ENCODE data around the gene MCHR1.

MCHR1 gene

GRCh38 chr22:40671369-40671768, 7.9 kb upstream of the MCHR1 start:
- Histone ChIP-seq H3K18ac (ENCODE audit: low read depth in 1 of 2, low read length in 2 of 2) (no peak overlapping the region), H4K8ac (ENCODE audit: low read length) (no peak overlapping the region), H3K4me1 (ENCODE audit: control insufficient read depth, insufficient read depth, low read depth, low read length) (peaks cover 2% of the 10 kb centered on the region), H3K36me3 (ENCODE audit: control insufficient read depth in 1 of 2, insufficient read depth in 2 of 2, low read depth in 1 of 2, low read length in 2 of 2) (no peaks in the 10 kb centered on the region), H2BK15ac (ENCODE audit: low read depth, poor library complexity, severe bottlenecking) (no peak overlapping the region), H3K9ac (ENCODE audit: low read length) (no peak overlapping the region), H3K4me2 (ENCODE audit: low read length, poor library complexity, severe bottlenecking) (no peak overlapping the region), H2AFZ (ENCODE audit: low read depth, low read length) (no peak overlapping the region), H2BK120ac (ENCODE audit: low read depth, low read length) (no peak overlapping the region), H4K91ac (ENCODE audit: low read length) (no peak overlapping the region), H3K23ac (ENCODE audit: low read length in 2 of 2) (no peak overlapping the region), H2BK12ac (ENCODE audit: low read length in 2 of 2) (no peak overlapping the region), H3K4me3 (ENCODE audit: insufficient read depth in 1 of 2, low read depth in 1 of 2, low read length in 2 of 2) (no peak overlapping the region), H3K14ac (ENCODE audit: low read length in 2 of 2) (no peak overlapping the region), H2AK5ac (ENCODE audit: low read length, severe bottlenecking) (no peak overlapping the region), H3K27me3 (ENCODE audit: control insufficient read depth in 1 of 2, insufficient read depth in 1 of 2, low read length in 2 of 2) (no peaks in the 10 kb centered on the region), H3K79me1 (replicated peaks; ENCODE audit: low read length, poor library complexity, severe bottlenecking) (no peaks in the 10 kb centered on the region), H2BK5ac (ENCODE audit: low read depth, low read length, poor library complexity, severe bottlenecking) (no peak overlapping the region), H3K9me3 (ENCODE audit: control insufficient read depth, low read length) (no peaks in the 10 kb centered on the region), H3K4ac (ENCODE audit: low read depth in 1 of 2, low read length in 2 of 2) (no peak overlapping the region), H3K27ac (ENCODE audit: low read length, poor library complexity, severe bottlenecking) (no peak overlapping the region)
- DNase-seq, result no peak
- 98% methylated on average over 13 of the region's 13 CpGs for WGBS

GRCh38 chr22:40671796-40672360, 7.4 kb upstream of the MCHR1 start:
- DNase-seq, result no peak

GRCh38 chr22:40673017-40673416, 6.3 kb upstream of the MCHR1 start:
- no peak overlapping the region for H2BK15ac ChIP-seq (ENCODE audit: low read depth, poor library complexity, severe bottlenecking)
- H4K8ac ChIP-seq (ENCODE audit: low read length), result no peak overlapping the region
- no peak overlapping the region for H3K9ac ChIP-seq (ENCODE audit: low read length)
- DNase-seq, result no peak
- H3K4me1 ChIP-seq (ENCODE audit: control insufficient read depth, insufficient read depth, low read depth, low read length), result peaks cover 2% of the 10 kb centered on the region
- H3K14ac ChIP-seq (ENCODE audit: low read length in 2 of 2), result no peak overlapping the region
- no peaks in the 10 kb centered on the region for H3K27me3 ChIP-seq (ENCODE audit: control insufficient read depth in 1 of 2, insufficient read depth in 1 of 2, low read length in 2 of 2)
- H4K91ac ChIP-seq (ENCODE audit: low read length), result no peak overlapping the region
- no peaks in the 10 kb centered on the region for H3K79me1 ChIP-seq (replicated peaks; ENCODE audit: low read length, poor library complexity, severe bottlenecking)
- H3K23ac ChIP-seq (ENCODE audit: low read length in 2 of 2), result no peak overlapping the region
- H3K18ac ChIP-seq (ENCODE audit: low read depth in 1 of 2, low read length in 2 of 2), result no peak overlapping the region
- H3K27ac ChIP-seq (ENCODE audit: low read length, poor library complexity, severe bottlenecking), result no peak overlapping the region
- H3K36me3 ChIP-seq (ENCODE audit: control insufficient read depth in 1 of 2, insufficient read depth in 2 of 2, low read depth in 1 of 2, low read length in 2 of 2), result no peaks in the 10 kb centered on the region
- no peak overlapping the region for H2BK12ac ChIP-seq (ENCODE audit: low read length in 2 of 2)
- H3K4ac ChIP-seq (ENCODE audit: low read depth in 1 of 2, low read length in 2 of 2), result no peak overlapping the region
- no peak overlapping the region for H2AK5ac ChIP-seq (ENCODE audit: low read length, severe bottlenecking)
- H3K9me3 ChIP-seq (ENCODE audit: control insufficient read depth, low read length), result no peaks in the 10 kb centered on the region
- H3K4me2 ChIP-seq (ENCODE audit: low read length, poor library complexity, severe bottlenecking), result no peak overlapping the region
- H2BK120ac ChIP-seq (ENCODE audit: low read depth, low read length), result no peak overlapping the region
- H2AFZ ChIP-seq (ENCODE audit: low read depth, low read length), result no peak overlapping the region
- 78% methylated on average over 4 of the region's 4 CpGs for WGBS
- no peak overlapping the region for H3K4me3 ChIP-seq (ENCODE audit: insufficient read depth in 1 of 2, low read depth in 1 of 2, low read length in 2 of 2)
- H2BK5ac ChIP-seq (ENCODE audit: low read depth, low read length, poor library complexity, severe bottlenecking), result no peak overlapping the region

More at GRCh38 chr22:40671796-40672360, 7.4 kb upstream of the MCHR1 start:
- H3K4me2 ChIP-seq (ENCODE audit: low read length, poor library complexity, severe bottlenecking), result no peak overlapping the region
- H3K36me3 ChIP-seq (ENCODE audit: control insufficient read depth in 1 of 2, insufficient read depth in 2 of 2, low read depth in 1 of 2, low read length in 2 of 2), result no peaks in the 10 kb centered on the region
- no peaks in the 10 kb centered on the region for H3K79me1 ChIP-seq (replicated peaks; ENCODE audit: low read length, poor library complexity, severe bottlenecking)
- H4K8ac ChIP-seq (ENCODE audit: low read length), result no peak overlapping the region
- no peak overlapping the region for H2BK120ac ChIP-seq (ENCODE audit: low read depth, low read length)
- no peak overlapping the region for H3K23ac ChIP-seq (ENCODE audit: low read length in 2 of 2)
- no peak overlapping the region for H3K4me3 ChIP-seq (ENCODE audit: insufficient read depth in 1 of 2, low read depth in 1 of 2, low read length in 2 of 2)
- no peak overlapping the region for H3K9ac ChIP-seq (ENCODE audit: low read length)
- H4K91ac ChIP-seq (ENCODE audit: low read length), result no peak overlapping the region
- no peak overlapping the region for H2BK15ac ChIP-seq (ENCODE audit: low read depth, poor library complexity, severe bottlenecking)
- no peak overlapping the region for H2AFZ ChIP-seq (ENCODE audit: low read depth, low read length)
- H3K27me3 ChIP-seq (ENCODE audit: control insufficient read depth in 1 of 2, insufficient read depth in 1 of 2, low read length in 2 of 2), result no peaks in the 10 kb centered on the region
- H3K4me1 ChIP-seq (ENCODE audit: control insufficient read depth, insufficient read depth, low read depth, low read length), result peaks cover 2% of the 10 kb centered on the region
- H2BK5ac ChIP-seq (ENCODE audit: low read depth, low read length, poor library complexity, severe bottlenecking), result no peak overlapping the region
- H3K4ac ChIP-seq (ENCODE audit: low read depth in 1 of 2, low read length in 2 of 2), result no peak overlapping the region
- no peaks in the 10 kb centered on the region for H3K9me3 ChIP-seq (ENCODE audit: control insufficient read depth, low read length)
- H2AK5ac ChIP-seq (ENCODE audit: low read length, severe bottlenecking), result no peak overlapping the region
- no peak overlapping the region for H3K14ac ChIP-seq (ENCODE audit: low read length in 2 of 2)
- no peak overlapping the region for H2BK12ac ChIP-seq (ENCODE audit: low read length in 2 of 2)
- whole genome bisulfite sequencing, result 93% methylated on average over 7 of the region's 7 CpGs
- H3K27ac ChIP-seq (ENCODE audit: low read length, poor library complexity, severe bottlenecking), result no peak overlapping the region
- no peak overlapping the region for H3K18ac ChIP-seq (ENCODE audit: low read depth in 1 of 2, low read length in 2 of 2)

DNA sequence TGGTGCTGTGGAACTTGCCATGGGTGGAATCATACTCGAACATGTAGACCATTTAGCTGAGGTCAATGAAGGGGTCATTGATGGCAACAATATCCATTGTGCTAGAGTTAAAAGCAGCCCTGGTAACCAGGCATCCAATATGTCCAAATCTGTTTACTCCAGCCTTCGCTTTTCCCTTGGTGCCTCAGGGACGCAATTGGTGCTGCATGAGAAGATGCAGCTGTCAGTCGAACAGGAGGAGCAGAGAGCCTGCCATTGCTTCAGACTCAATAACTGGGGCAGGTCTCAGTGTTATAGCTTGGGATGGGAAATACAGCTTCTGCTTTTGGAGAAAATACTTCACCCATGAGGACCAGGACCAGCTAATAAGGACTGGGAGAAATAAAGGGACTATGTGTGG, 5.0 kb upstream of the MCHR1 start:
- Histone ChIP-seq H3K4me1 (ENCODE audit: control insufficient read depth, insufficient read depth, low read depth, low read length) (peaks cover 9% of the 10 kb centered on the region), H3K36me3 (ENCODE audit: control insufficient read depth in 1 of 2, insufficient read depth in 2 of 2, low read depth in 1 of 2, low read length in 2 of 2) (no peaks in the 10 kb centered on the region), H4K91ac (ENCODE audit: low read length) (no peak overlapping the region), H3K4me3 (ENCODE audit: insufficient read depth in 1 of 2, low read depth in 1 of 2, low read length in 2 of 2) (no peak overlapping the region), H2AFZ (ENCODE audit: low read depth, low read length) (no peak overlapping the region), H3K4ac (ENCODE audit: low read depth in 1 of 2, low read length in 2 of 2) (no peak overlapping the region), H2BK15ac (ENCODE audit: low read depth, poor library complexity, severe bottlenecking) (no peak overlapping the region), H2BK12ac (ENCODE audit: low read length in 2 of 2) (no peak overlapping the region), H3K27me3 (ENCODE audit: control insufficient read depth in 1 of 2, insufficient read depth in 1 of 2, low read length in 2 of 2) (peaks cover 0 to 9% of the 10 kb centered on the region in 2 experiments), H4K8ac (ENCODE audit: low read length) (no peak overlapping the region), H3K27ac (ENCODE audit: low read length, poor library complexity, severe bottlenecking) (no peak overlapping the region), H2BK120ac (ENCODE audit: low read depth, low read length) (no peak overlapping the region), H3K79me1 (replicated peaks; ENCODE audit: low read length, poor library complexity, severe bottlenecking) (no peaks in the 10 kb centered on the region), H3K4me2 (ENCODE audit: low read length, poor library complexity, severe bottlenecking) (no peak overlapping the region), H2AK5ac (ENCODE audit: low read length, severe bottlenecking) (no peak overlapping the region), H2BK5ac (ENCODE audit: low read depth, low read length, poor library complexity, severe bottlenecking) (no peak overlapping the region), H3K14ac (ENCODE audit: low read length in 2 of 2) (no peak overlapping the region), H3K18ac (ENCODE audit: low read depth in 1 of 2, low read length in 2 of 2) (no peak overlapping the region), H3K9me3 (ENCODE audit: control insufficient read depth, low read length) (no peaks in the 10 kb centered on the region), H3K23ac (ENCODE audit: low read length in 2 of 2) (no peak overlapping the region), H3K9ac (ENCODE audit: low read length) (no peak overlapping the region)
- no peak for DNase-seq
- WGBS, result 92% methylated on average over 4 of the region's 4 CpGs

Data from mesenchymal stem cell (in vitro differentiated cells and primary cell).